ENCODE data around the gene UBE2J2. TPM values are rescaled to one million over a fixed set of nuclear protein-coding genes. Genes with fewer than 3 reads are reported as not detected.

Gene UBE2J2
- total RNA-seq, 4 donors from 2014 or later: 31.3 to 42.3 (median 38.3) TPM

GRCh38 chr1:1230656-1231399, 42.8 kb downstream of the UBE2J2 start:
- peak in 1 of 2 donors; percentile 49 for ATAC-seq
- TF ChIP-seq, protein P1, sequence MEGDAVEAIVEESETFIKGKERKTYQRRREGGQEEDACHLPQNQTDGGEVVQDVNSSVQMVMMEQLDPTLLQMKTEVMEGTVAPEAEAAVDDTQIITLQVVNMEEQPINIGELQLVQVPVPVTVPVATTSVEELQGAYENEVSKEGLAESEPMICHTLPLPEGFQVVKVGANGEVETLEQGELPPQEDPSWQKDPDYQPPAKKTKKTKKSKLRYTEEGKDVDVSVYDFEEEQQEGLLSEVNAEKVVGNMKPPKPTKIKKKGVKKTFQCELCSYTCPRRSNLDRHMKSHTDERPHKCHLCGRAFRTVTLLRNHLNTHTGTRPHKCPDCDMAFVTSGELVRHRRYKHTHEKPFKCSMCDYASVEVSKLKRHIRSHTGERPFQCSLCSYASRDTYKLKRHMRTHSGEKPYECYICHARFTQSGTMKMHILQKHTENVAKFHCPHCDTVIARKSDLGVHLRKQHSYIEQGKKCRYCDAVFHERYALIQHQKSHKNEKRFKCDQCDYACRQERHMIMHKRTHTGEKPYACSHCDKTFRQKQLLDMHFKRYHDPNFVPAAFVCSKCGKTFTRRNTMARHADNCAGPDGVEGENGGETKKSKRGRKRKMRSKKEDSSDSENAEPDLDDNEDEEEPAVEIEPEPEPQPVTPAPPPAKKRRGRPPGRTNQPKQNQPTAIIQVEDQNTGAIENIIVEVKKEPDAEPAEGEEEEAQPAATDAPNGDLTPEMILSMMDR (IDR thresholded peaks at IDR 0.05 in 4 of 5, conservative IDR thresholded peaks at IDR 0.05 in 1 of 5): peak in 1 of 5 experiments; percentile 18
- peak; percentile 22 to 46 for TF ChIP-seq POLR2A (IDR thresholded peaks at IDR 0.05)
- intact Hi-C loops (cut with DNase I; ENCODE audit: low total_unique reads): no loop called here
- H3K4me1 ChIP-seq: peaks cover 23% of the 10 kb centered on the region in 2 donors
- peak overlapping the region; percentile 87 to 98 (median 93) for H3K27ac ChIP-seq
- in situ Hi-C loops (cut with MboI; ENCODE audit: low sequenced_read_pairs in 4 of 4): no loop called here
- H3K27me3 ChIP-seq: no peaks in the 10 kb centered on the region
- H3K4me3 ChIP-seq: peak overlapping the region; percentile 88 to 99 (median 91)
- H3K9me3 ChIP-seq: no peaks in the 10 kb centered on the region
- H3K36me3 ChIP-seq: peaks cover 0 to 21% of the 10 kb centered on the region in 2 donors
- peak in 1 of 2 donors; percentile 49 for DNase-seq

GRCh38 chr1:1229770-1230169, 43.9 kb downstream of the UBE2J2 start:
- ATAC-seq (no peak), DNase-seq (no peak)
- intact Hi-C loops (cut with DNase I; ENCODE audit: low total_unique reads): no loop called here
- peak overlapping the region; percentile 88 to 99 (median 91) for H3K4me3 ChIP-seq
- H3K9me3 ChIP-seq: no peaks in the 10 kb centered on the region
- no peaks in the 10 kb centered on the region for H3K27me3 ChIP-seq
- no peak for TF ChIP-seq POLR2A (IDR thresholded peaks at IDR 0.05)
- TF ChIP-seq, protein P1 (IDR thresholded peaks at IDR 0.05 in 4 of 5, conservative IDR thresholded peaks at IDR 0.05 in 1 of 5): no peak
- H3K27ac ChIP-seq: peak overlapping the region in 1 of 4 donors; percentile 87
- in situ Hi-C loops (cut with MboI; ENCODE audit: low sequenced_read_pairs in 4 of 4): no loop called here
- H3K36me3 ChIP-seq: peaks cover 0 to 26% of the 10 kb centered on the region in 2 donors
- peaks cover 23 to 29% of the 10 kb centered on the region in 2 donors for H3K4me1 ChIP-seq

DNA sequence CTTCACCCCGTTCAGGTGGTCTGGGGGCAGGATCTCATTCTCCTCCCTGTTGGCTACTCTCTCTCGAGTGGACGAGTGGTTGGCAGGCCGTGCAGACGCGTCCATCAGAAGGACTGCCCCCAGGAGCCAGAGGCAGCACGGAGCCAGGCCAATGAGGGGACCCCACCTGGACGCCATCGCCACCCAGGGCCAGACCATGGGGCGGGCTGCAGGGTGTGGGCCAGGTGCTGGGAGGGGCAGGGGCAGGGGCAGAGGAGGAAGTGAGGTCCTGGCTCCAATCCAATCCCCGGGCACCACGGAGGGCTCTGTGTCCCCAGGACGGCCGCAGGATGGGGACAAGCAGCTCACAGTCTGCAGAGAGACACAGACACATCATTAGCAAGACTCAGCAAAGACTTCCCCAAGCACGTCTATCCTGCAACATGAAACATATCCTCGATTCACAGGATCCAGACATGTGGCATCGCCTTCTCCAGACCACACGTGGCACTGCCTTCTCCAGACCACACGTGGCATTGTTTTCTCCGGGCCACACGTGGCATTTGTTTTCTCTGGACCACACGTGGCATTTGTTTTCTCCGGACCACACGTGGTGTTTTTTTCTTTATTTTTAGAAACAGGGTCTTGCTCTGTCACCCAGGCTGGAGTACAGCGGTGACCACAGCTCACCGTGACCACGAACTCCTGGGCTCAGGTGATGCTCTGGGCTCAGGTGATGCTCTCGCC, 44.9 kb downstream of the UBE2J2 start:
- H3K9me3 ChIP-seq: no peaks in the 10 kb centered on the region
- H3K27ac ChIP-seq: no peak overlapping the region
- peaks cover 23 to 29% of the 10 kb centered on the region in 2 donors for H3K4me1 ChIP-seq
- H3K27me3 ChIP-seq: no peaks in the 10 kb centered on the region
- DNase-seq: no peak
- H3K36me3 ChIP-seq: peaks cover 0 to 26% of the 10 kb centered on the region in 2 donors
- ATAC-seq: no peak
- intact Hi-C loops (cut with DNase I; ENCODE audit: low total_unique reads): no loop called here
- in situ Hi-C loops (cut with MboI; ENCODE audit: low sequenced_read_pairs in 4 of 4): no loop called here
- TF ChIP-seq, protein P1 (IDR thresholded peaks at IDR 0.05 in 4 of 5, conservative IDR thresholded peaks at IDR 0.05 in 1 of 5): no peak
- no peak for TF ChIP-seq POLR2A (IDR thresholded peaks at IDR 0.05)
- no peak overlapping the region for H3K4me3 ChIP-seq

GRCh38 chr1:1228187-1228586, 45.5 kb downstream of the UBE2J2 start:
- Histone ChIP-seq H3K9me3 (no peaks in the 10 kb centered on the region), H3K27me3 (no peaks in the 10 kb centered on the region), H3K4me1 (peaks cover 23 to 29% of the 10 kb centered on the region in 2 donors), H3K4me3 (no peak overlapping the region), H3K36me3 (peaks cover 0 to 31% of the 10 kb centered on the region in 2 donors), H3K27ac (no peak overlapping the region)
- no peak for TF ChIP-seq POLR2A (IDR thresholded peaks at IDR 0.05)
- TF ChIP-seq, protein P1 (IDR thresholded peaks at IDR 0.05 in 4 of 5, conservative IDR thresholded peaks at IDR 0.05 in 1 of 5): no peak
- in situ Hi-C loops (cut with MboI; ENCODE audit: low sequenced_read_pairs in 4 of 4) (no loop called here), intact Hi-C loops (cut with DNase I; ENCODE audit: low total_unique reads) (no loop called here)
- DNase-seq: no peak
- ATAC-seq: no peak

Data from gastrocnemius medialis (tissue), 4 donors.